Measurements from ENCODE around the gene SENP7.
A peak's percentile ranks its signal among the peaks of the same experiment; 100 is the strongest.

The SENP7 gene

DNA sequence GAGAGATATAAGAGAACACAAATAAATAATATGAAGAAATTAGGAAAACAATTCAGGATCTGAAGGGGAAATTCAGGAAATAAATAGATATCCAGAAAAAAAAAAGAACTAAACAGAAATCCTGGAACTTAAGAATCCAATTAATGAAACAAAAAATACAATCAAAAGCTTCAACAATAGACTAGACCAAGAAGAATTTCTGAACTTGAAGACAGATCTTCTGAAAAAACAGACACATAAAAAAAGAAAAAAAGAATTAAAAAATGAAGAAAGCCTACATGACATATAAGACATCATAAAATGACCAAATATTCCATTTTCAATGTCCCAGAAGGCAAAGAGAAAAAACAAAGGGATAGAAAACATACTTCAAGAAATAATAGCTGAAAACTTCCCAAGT lies 124.3 kb downstream of the SENP7 start:
- TF ChIP-seq JUND (IDR thresholded peaks at IDR 0.05; ENCODE audit: low read depth), result no peak
- no peak for DNase-seq (ENCODE audit: low read depth in 1 of 2, low spot score in 1 of 2)
- in situ Hi-C loops (cut with HindIII; ENCODE audit: low pct_unique_long_range_greater_than_20kb, low sequenced_read_pairs), result no loop called here

DNA sequence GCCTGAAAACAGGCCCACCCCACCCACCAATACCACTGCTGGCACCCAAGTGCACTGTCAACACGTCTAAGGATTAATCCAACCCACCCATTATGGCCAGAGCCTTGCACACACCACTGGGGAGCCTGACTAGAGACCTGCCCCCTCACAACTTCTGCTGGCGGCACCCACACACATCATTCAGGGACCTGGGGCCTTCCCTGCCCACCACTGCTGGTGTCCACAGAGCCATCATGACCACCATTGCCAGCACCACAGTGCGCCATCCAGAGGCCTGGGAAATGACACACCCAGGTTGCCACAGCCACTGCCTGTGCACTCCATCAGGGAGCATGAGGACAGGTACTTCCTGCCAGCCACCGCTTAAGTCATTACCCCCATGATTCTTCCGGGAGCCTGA lies 125.7 kb downstream of the SENP7 start:
- DNase-seq (ENCODE audit: low read depth in 1 of 2, low spot score in 1 of 2), result no peak
- in situ Hi-C loops (cut with HindIII; ENCODE audit: low pct_unique_long_range_greater_than_20kb, low sequenced_read_pairs), result no loop called here
- TF ChIP-seq JUND (IDR thresholded peaks at IDR 0.05; ENCODE audit: low read depth), result no peak

DNA sequence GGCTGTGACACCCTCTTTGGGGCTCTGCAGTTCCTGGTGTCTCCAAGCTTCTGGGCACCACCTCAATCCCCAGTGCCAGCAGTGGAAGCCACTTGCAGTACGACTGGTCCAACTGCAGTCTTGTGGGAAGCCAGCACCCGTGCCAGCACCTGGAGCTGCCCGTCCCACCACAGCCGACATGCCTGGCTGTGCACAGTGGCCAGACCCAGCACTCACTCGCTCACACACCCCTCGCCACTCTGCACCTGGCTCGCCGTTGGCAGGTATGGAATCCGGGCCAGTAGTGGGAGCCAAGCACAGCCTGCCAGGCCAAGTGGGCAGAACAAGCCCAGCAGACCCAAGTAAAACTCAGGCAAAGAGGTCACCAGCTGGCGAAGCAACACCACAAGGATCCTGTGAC lies 128.6 kb downstream of the SENP7 start:
- DNase-seq (ENCODE audit: low read depth in 1 of 2, low spot score in 1 of 2), result no peak
- no peak for TF ChIP-seq JUND (IDR thresholded peaks at IDR 0.05; ENCODE audit: low read depth)
- in situ Hi-C loops (cut with HindIII; ENCODE audit: low pct_unique_long_range_greater_than_20kb, low sequenced_read_pairs), result no loop called here

DNA sequence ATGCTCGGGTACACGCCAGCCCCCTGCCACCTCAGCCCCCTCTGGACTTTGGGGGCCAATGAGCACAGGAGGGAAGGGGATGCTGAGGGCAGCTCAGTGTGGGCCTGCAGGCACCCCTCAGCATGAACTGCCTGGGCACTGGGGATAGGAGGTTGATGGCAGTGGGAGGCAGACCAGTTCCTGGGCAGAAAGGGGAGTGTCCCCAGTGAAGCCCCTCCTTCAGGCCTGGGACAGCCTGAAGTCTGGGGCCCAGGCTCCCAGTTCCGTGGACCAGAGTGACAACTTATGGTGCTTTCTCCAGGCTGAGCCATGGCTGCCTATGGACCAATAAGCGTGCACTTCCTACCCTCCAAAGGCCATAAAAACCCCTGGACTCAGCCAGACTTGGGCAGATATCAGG lies 129.4 kb downstream of the SENP7 start:
- no peak for TF ChIP-seq JUND (IDR thresholded peaks at IDR 0.05; ENCODE audit: low read depth)
- in situ Hi-C loops (cut with HindIII; ENCODE audit: low pct_unique_long_range_greater_than_20kb, low sequenced_read_pairs), result no loop called here
- no peak for DNase-seq (ENCODE audit: low read depth in 1 of 2, low spot score in 1 of 2)

DNA sequence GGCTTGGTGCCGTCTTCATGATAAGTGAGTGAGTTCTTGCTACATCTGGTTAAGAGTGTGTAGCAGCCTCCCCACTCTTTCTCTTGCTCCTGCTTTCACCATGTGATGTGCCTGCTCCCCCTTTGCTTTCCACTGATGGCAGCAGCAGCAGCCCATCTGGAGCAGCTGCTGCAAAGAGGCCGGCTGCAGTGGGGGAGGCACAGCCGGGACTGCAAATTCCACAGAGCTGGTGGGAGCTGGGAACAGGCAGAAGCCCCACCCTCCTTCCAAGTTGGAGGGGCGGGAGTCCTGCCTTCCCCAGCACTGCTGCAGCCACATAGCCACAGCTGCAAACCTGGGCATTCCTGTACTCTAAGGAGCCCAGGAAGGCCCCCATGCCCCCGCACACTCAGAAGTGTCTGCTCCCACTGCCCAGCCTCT lies 129.8 kb downstream of the SENP7 start:
- in situ Hi-C loops (cut with HindIII; ENCODE audit: low pct_unique_long_range_greater_than_20kb, low sequenced_read_pairs), result no loop called here
- DNase-seq (ENCODE audit: low read depth in 1 of 2, low spot score in 1 of 2), result no peak
- no peak for TF ChIP-seq JUND (IDR thresholded peaks at IDR 0.05; ENCODE audit: low read depth)

DNA sequence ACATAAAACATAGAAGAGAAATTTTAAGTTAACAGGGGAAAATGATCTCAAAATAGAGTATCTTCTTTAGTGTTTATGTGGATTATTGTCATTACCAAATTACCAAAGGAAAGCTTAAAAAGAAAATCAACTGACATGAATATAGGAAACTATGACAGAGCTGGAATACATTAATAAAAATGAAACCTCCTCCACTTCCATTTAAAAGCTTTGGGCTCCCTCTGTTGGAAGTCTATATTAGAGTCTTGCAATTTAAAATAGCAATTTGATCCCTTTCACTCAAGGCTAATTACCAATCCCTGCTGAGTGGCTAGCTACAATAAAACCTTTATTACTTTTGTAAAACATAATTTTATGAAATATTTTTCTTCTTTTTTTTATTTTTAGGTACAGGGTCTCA lies 131.2 kb downstream of the SENP7 start:
- no peak for TF ChIP-seq JUND (IDR thresholded peaks at IDR 0.05; ENCODE audit: low read depth)
- in situ Hi-C loops (cut with HindIII; ENCODE audit: low pct_unique_long_range_greater_than_20kb, low sequenced_read_pairs), result no loop called here
- DNase-seq (ENCODE audit: low read depth in 1 of 2, low spot score in 1 of 2), result peak; percentile 41 to 70

DNA sequence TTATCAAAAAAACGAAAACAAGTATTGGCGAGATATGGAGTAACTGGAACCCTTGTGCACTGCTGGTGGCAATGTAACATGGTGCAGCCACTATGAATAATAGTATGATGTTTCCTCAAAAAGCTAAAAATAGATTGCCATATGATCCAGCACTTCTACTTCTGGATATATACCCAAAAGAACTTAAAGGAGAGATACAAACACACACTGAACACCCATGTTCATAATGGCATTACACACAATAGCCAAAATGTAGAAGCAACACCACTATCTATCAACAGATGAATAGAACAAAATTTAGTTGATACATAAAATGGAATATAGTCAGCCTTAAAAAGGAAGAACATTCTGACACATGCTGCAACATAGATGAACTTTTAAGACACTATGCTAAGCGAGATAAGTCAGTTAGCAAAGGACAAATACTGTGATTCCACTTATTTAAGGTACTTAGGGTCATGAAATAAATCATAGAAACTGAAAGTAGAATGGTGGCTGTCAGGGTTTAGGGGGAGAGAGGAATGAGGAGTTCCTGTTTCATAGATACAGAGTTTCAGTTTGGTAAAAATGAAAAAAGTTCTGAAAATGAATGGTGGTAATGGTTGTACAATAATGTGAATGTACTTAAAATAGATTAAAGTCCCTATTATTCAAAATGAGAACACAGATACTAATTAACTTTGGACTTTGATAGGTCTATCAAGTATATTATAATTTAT lies 133.2 kb downstream of the SENP7 start:
- DNase-seq (ENCODE audit: low read depth in 1 of 2, low spot score in 1 of 2), result no peak
- in situ Hi-C loops (cut with HindIII; ENCODE audit: low pct_unique_long_range_greater_than_20kb, low sequenced_read_pairs), result no loop called here
- TF ChIP-seq JUND (IDR thresholded peaks at IDR 0.05; ENCODE audit: low read depth), result no peak

DNA sequence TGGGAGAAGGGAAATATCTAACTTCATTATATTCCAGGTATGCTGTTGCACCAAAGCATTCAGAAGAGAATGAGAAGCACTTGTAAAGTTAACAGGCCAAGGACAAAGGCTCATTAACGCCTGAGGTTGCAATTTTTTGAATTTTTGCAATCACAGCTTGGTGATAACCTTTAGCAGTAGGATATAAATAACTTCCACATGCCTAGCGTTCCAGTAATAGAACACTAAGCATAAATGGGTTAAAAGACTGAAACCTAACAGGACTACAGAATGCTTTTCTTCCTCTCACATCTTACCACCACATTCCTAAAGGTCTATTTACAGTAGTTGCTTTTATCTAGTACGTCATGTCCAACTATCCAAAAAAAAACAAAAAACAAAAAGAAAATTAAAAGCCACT lies 135.2 kb downstream of the SENP7 start:
- DNase-seq (ENCODE audit: low read depth in 1 of 2, low spot score in 1 of 2), result no peak
- in situ Hi-C loops (cut with HindIII; ENCODE audit: low pct_unique_long_range_greater_than_20kb, low sequenced_read_pairs), result no loop called here
- TF ChIP-seq JUND (IDR thresholded peaks at IDR 0.05; ENCODE audit: low read depth), result no peak

DNA sequence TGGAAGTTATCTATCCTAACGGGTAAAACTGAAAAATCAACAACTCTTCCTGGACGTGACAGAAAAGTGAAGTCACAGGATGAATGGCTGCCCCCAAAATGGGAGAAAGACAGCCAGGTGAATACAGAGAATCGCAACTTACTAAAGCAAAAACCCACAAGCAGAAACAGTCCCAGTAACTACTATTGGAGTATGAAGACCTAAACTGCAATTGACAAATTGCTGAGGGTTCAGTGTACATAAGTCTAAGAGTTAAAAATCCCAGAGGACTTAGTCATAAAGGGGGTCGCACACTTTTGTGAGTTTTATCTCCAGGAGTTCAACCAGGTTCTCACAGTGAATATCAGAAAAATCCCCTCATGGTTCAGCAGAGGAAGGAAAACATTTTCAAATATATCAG lies 135.8 kb downstream of the SENP7 start:
- in situ Hi-C loops (cut with HindIII; ENCODE audit: low pct_unique_long_range_greater_than_20kb, low sequenced_read_pairs), result no loop called here
- no peak for DNase-seq (ENCODE audit: low read depth in 1 of 2, low spot score in 1 of 2)
- no peak for TF ChIP-seq JUND (IDR thresholded peaks at IDR 0.05; ENCODE audit: low read depth)

DNA sequence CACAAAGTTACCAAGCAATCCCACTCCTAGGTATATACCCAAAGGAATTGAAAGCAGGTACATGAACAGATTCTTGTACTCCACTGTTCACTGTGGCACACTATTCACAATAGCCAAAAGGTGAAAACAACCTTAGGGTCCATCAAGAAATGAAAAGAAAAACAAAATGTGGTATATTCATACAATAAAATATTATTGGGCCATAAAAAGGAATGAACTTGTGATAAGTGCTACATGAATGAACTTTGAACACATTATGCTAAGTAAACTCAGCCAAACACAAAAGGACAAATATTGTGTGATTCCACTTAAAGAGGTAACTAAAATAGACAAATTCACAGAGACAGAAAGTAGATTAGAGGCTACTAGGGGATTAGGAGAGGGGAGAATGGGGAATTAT lies 137.4 kb downstream of the SENP7 start:
- no peak for TF ChIP-seq JUND (IDR thresholded peaks at IDR 0.05; ENCODE audit: low read depth)
- DNase-seq (ENCODE audit: low read depth in 1 of 2, low spot score in 1 of 2), result no peak
- in situ Hi-C loops (cut with HindIII; ENCODE audit: low pct_unique_long_range_greater_than_20kb, low sequenced_read_pairs), result no loop called here

DNA sequence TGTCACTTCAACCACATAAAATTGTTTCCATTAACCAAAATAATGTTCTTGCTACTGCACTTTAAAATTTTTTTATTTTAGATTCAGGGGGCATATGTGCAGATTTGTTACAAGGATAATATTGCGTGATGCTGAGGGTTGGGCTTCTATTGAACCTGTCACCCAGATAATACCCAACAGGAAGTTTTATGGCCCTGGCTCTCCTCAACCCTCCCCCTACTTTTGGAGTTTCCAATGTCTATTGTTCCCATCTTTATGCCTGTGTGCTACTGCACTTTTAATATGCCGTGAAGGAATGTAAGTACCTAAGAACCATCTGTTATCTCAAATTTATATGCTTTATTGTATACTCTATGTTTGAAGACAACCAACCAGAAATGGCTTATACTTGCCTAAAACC lies 150.6 kb downstream of the SENP7 start:
- no peak for DNase-seq (ENCODE audit: low read depth in 1 of 2, low spot score in 1 of 2)
- no peak for TF ChIP-seq JUND (IDR thresholded peaks at IDR 0.05; ENCODE audit: low read depth)
- in situ Hi-C loops (cut with HindIII; ENCODE audit: low pct_unique_long_range_greater_than_20kb, low sequenced_read_pairs), result no loop called here

DNA sequence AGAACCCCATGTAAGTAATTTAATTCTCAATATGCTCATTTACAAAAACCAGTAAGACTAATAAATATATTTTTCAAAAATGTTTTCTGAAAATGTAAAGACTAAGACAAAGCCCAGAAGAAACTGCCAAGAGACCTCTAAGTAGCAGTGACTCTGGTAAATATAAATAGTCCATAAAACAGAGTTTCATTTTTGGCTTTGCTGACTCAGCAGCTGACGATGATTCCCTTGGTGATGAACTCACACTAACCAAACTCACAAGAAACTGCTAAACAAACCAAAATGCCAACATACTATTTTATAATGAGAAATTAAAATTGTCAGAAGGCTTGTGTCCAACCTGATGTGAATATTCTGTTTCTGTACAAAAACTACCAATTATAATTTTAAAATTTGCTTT lies 161.2 kb downstream of the SENP7 start:
- in situ Hi-C loops (cut with HindIII; ENCODE audit: low pct_unique_long_range_greater_than_20kb, low sequenced_read_pairs), result no loop called here
- DNase-seq (ENCODE audit: low read depth in 1 of 2, low spot score in 1 of 2), result no peak

DNA sequence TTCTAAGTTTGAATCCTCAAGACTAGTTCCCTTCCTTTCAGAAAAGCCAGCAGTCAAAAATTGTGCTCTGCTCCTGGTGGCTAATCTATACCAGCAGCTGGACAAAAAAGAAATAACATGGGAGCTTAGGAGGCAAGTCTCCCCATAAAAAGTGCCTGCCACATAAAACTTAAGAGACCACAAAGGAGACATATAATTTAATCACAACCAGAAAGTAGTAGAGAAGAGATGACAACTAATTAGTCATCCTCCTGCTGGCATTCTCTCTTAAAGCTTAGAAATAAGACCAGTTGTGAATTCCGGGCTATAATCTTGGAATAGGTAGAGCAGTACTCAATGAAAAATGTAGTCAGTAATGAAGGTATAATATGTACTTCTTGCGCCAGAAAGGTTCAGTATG lies 172.4 kb downstream of the SENP7 start:
- in situ Hi-C loops (cut with HindIII; ENCODE audit: low pct_unique_long_range_greater_than_20kb, low sequenced_read_pairs), result no loop called here
- no peak for TF ChIP-seq JUND (IDR thresholded peaks at IDR 0.05; ENCODE audit: low read depth)

More for the DNA sequence above, 161.2 kb downstream of the SENP7 start:
- TF ChIP-seq JUND (IDR thresholded peaks at IDR 0.05; ENCODE audit: low read depth), result no peak

DNA sequence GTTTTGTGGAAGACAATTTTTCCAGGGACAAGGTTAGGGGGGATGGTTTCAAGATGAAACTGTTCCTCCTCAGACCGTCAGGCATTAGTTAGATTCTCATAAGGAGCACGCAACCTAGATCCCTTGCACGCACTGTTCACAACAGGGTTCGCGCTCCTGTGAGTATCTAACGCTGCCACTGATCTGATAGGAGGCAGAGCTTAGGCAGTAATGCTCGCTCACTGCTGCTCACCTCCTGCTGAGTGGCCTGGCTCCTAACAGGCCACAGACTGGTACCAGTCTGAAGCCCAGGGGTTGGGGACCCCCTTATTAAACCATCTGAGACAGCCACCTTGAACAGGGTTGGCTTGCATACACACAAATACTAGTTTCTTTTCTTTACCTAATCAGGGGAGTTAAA lies 179.1 kb downstream of the SENP7 start:
- DNase-seq (ENCODE audit: low read depth in 1 of 2, low spot score in 1 of 2), result no peak
- no peak for TF ChIP-seq JUND (IDR thresholded peaks at IDR 0.05; ENCODE audit: low read depth)
- in situ Hi-C loops (cut with HindIII; ENCODE audit: low pct_unique_long_range_greater_than_20kb, low sequenced_read_pairs), result no loop called here

More for the DNA sequence above, 172.4 kb downstream of the SENP7 start:
- no peak for DNase-seq (ENCODE audit: low read depth in 1 of 2, low spot score in 1 of 2)

All from T47D (cell line).